CD4-positive, alpha-beta memory T cell (primary cell): ENCODE measurements around the gene SETBP1. TPM values are rescaled to one million over a fixed set of nuclear protein-coding genes. Genes with fewer than 3 reads are reported as not detected.

Experiments
- CTCF ChIA-PET: fragments of 350-600 bp; sonication (Branson Sonifier 250); formaldehyde crosslinking; loops from one replicate; lab custom pipeline; 2021; ENCODE audit warnings: inconsistent platforms; ENCODE audit not compliant: partially characterized antibody; lab: Charles Lee
- POLR2A ChIA-PET: fragments of 350-600 bp; sonication (Branson Sonifier 250); formaldehyde crosslinking; loops from one replicate; lab custom pipeline; 2021; ENCODE audit not compliant: partially characterized antibody; lab: Charles Lee
- DNase-seq, 5 donors: peaks; one replicate each; pipeline versions ENCODE4 v3.0.0 to v3.0.0-alpha.2; 2020 to 2022; ENCODE audit warnings: mixed read lengths in 1 of 5
- H3K27ac ChIP-seq: one replicate; pipeline ENCODE4 v1.7.0; 2013; ENCODE audit warnings: low read depth, low read length
- H3K27me3 ChIP-seq: 2 replicates; pipeline ENCODE4 v1.7.0; 2013; ENCODE audit warnings: mild to moderate bottlenecking, low read length, moderate library complexity; ENCODE audit not compliant: insufficient read depth
- H3K36me3 ChIP-seq: 2 replicates; pipeline ENCODE4 v1.7.0; 2013; ENCODE audit warnings: mild to moderate bottlenecking, low read length, moderate library complexity; ENCODE audit not compliant: insufficient read depth
- H3K4me1 ChIP-seq: 2 replicates; pipeline ENCODE4 v1.7.0; 2013; ENCODE audit warnings: mild to moderate bottlenecking, low read length, moderate library complexity; ENCODE audit not compliant: insufficient read depth
- H3K4me3 ChIP-seq, 2 donors: one replicate each; pipeline ENCODE4 v1.7.0; 2013; ENCODE audit warnings: low read length in 2 of 2, mild to moderate bottlenecking in 1 of 2
- H3K9me3 ChIP-seq, 2 donors: one replicate each; pipeline ENCODE4 v1.7.0; 2013; ENCODE audit warnings: low read length in 2 of 2, control low read depth in 1 of 2; ENCODE audit not compliant: control insufficient read depth in 1 of 2
- H3K27ac Mint-ChIP-seq, 7 donors: one replicate each; pipeline ENCODE4 v1.8.0; 2020 to 2021; ENCODE audit warnings: mixed read lengths in 7 of 7, mild to moderate bottlenecking in 6 of 7, inconsistent platforms in 3 of 7, moderate library complexity in 3 of 7
- H3K27me3 Mint-ChIP-seq, 2 donors: one replicate each; pipeline ENCODE4 v1.8.0; 2020 to 2021; ENCODE audit warnings: mixed read lengths in 2 of 2
- H3K36me3 Mint-ChIP-seq, 2 donors: one replicate each; pipeline ENCODE4 v1.8.0; 2020 to 2021; ENCODE audit warnings: mixed read lengths in 2 of 2, inconsistent platforms in 1 of 2, mild to moderate bottlenecking in 1 of 2
- H3K4me1 Mint-ChIP-seq, 4 donors: one replicate each; pipeline ENCODE4 v1.8.0; 2020 to 2021; ENCODE audit warnings: mixed read lengths in 4 of 4, mild to moderate bottlenecking in 1 of 4
- H3K4me3 Mint-ChIP-seq, 8 donors: one replicate each; pipeline ENCODE4 v1.8.0; 2020 to 2021; ENCODE audit warnings: mixed read lengths in 8 of 8, mild to moderate bottlenecking in 7 of 8, moderate library complexity in 6 of 8, inconsistent platforms in 3 of 8
- H3K9me3 Mint-ChIP-seq, 8 donors: one replicate each; pipeline ENCODE4 v1.8.0; 2020 to 2021; ENCODE audit warnings: mixed read lengths in 8 of 8, mild to moderate bottlenecking in 5 of 8, inconsistent platforms in 3 of 8, moderate library complexity in 1 of 8
- intact Hi-C: fragments of 100-400 bp; cut with micrococcal nuclease; formaldehyde crosslinking; loops from one replicate; pipeline ENCODE4 v1.15.1; 2023
- polyA plus RNA-seq, 2 donors: library from polyadenylated mRNA; unstranded; fragments of 300-500 nt; fragmentation: Illumina TruSeq; gene quantifications; one replicate each; pipeline ENCODE4 v1.2.3, GENCODE V29; 2021
- total RNA-seq, 2 experiments: library from RNA; stranded (reverse); gene quantifications; one replicate each; pipeline ENCODE4 v1.2.3, GENCODE V29; 2021

The SETBP1 gene
- total and polyA plus RNA-seq, 4 experiments from 2014 or later, result 0.03 to 0.21 (median 0.09) TPM; not detected in 1

DNA sequence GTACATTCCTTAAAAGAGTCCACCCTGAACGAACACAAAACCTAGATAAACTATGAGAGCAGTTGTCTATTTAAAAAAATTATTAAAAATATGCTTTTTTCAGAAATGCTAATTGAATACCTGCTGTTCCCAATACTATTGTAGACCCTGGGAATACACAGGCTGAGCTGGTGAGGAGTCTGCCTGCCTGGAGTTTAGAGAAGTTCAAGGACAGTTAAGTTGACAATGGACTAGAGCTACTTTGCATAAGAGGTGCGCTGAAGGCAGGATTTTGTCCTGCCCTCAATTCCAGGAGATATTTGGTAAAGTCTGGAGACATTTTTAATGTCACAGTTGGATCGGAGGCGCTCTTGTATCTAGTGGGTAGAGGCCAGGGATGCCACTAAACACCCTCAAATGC is 110.2 kb downstream of the SETBP1 start:
- no peak for DNase-seq
- no peaks in the 10 kb centered on the region for H3K9me3 ChIP-seq
- intact Hi-C loops, result no loop called here

DNA sequence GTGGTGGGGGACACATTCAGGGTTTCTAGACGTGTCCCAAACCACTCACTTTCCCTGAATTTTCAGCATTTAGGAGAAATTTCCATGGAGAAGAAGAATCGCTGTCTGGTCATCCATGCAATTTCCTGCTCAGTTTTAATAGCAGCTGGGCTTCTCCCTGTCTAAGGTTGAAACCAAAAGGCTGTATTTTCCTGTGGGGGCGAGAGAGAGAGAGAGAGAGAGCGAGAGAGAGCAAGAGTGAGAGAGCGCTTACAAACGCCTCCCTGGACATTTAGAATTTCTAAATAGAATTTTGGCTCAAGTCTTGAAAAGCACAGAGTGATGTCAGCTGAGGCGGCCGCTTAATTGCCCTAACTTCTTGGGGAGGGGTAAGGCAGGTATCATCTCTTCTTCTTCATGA is 110.8 kb downstream of the SETBP1 start:
- Mint-ChIP-seq H3K36me3 (no peaks in the 10 kb centered on the region), H3K27ac (no peak overlapping the region), H3K27me3 (peaks cover 0 to 2% of the 10 kb centered on the region in 2 donors), H3K4me3 (no peak overlapping the region), H3K9me3 (no peaks in the 10 kb centered on the region), H3K4me1 (peaks cover 0 to 4% (median 3%) of the 10 kb centered on the region in 4 donors)
- H3K4me1 ChIP-seq, result no peaks in the 10 kb centered on the region
- no peak for DNase-seq
- H3K9me3 ChIP-seq, result no peaks in the 10 kb centered on the region
- CTCF ChIA-PET, result no interaction called here
- no peaks in the 10 kb centered on the region for H3K36me3 ChIP-seq
- no peak overlapping the region for H3K27ac ChIP-seq
- intact Hi-C loops, result no loop called here
- no peaks in the 10 kb centered on the region for H3K27me3 ChIP-seq
- H3K4me3 ChIP-seq, result no peak overlapping the region
- POLR2A ChIA-PET, result no interaction called here

More for the DNA sequence above, 110.2 kb downstream of the SETBP1 start:
- H3K4me1 ChIP-seq, result no peaks in the 10 kb centered on the region
- Mint-ChIP-seq H3K27ac (no peak overlapping the region), H3K36me3 (no peaks in the 10 kb centered on the region), H3K27me3 (peaks cover 0 to 2% of the 10 kb centered on the region in 2 donors), H3K4me1 (peaks cover 0 to 7% (median 5%) of the 10 kb centered on the region in 4 donors), H3K4me3 (no peak overlapping the region), H3K9me3 (no peaks in the 10 kb centered on the region)
- H3K36me3 ChIP-seq, result no peaks in the 10 kb centered on the region
- no peaks in the 10 kb centered on the region for H3K27me3 ChIP-seq
- H3K27ac ChIP-seq, result no peak overlapping the region
- ChIA-PET CTCF (no interaction called here), POLR2A (no interaction called here)
- no peak overlapping the region for H3K4me3 ChIP-seq

DNA sequence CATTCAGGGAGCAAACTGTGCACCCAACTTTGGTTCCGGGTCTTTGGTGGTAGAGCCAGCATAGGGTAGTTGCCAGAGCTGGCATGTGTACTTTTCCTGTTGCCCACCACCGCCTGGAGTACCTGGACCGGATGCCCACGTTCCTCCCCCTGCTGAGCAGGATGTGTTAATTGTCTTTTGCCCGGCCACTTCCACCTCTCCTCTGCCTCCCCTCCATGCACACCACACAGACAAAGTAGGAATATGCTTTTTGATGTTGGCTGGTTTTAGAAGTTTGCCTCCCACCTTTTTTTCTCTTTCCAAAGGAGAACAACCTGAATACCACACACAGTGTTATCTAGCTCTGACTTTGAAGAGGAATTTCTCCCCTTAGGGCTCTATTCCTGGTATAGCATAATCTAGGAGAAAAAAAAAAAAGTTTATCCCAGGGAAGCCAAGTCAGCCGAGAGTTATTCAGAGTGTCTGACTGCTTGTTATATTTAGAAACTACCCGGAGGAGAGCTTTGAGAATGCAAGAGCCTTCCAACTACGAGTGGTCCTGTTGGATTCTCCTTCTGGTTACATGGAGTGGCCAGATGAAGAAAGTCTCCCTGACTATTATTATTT is 111.9 kb downstream of the SETBP1 start:
- no peaks in the 10 kb centered on the region for H3K4me1 ChIP-seq
- Mint-ChIP-seq H3K36me3 (no peaks in the 10 kb centered on the region), H3K4me1 (no peaks in the 10 kb centered on the region), H3K4me3 (no peak overlapping the region), H3K27me3 (peaks cover 0 to 2% of the 10 kb centered on the region in 2 donors), H3K27ac (no peak overlapping the region), H3K9me3 (no peaks in the 10 kb centered on the region)
- H3K27ac ChIP-seq, result no peak overlapping the region
- no peaks in the 10 kb centered on the region for H3K27me3 ChIP-seq
- CTCF ChIA-PET, result no interaction called here
- H3K36me3 ChIP-seq, result no peaks in the 10 kb centered on the region
- POLR2A ChIA-PET, result interaction anchor here (0.7 kb wide), 1 partner anchor 29 kb away, joined by 6 read pairs; no protein-coding TSS in a partner anchor
- H3K9me3 ChIP-seq, result no peaks in the 10 kb centered on the region
- intact Hi-C loops, result no loop called here
- DNase-seq, result no peak
- H3K4me3 ChIP-seq, result no peak overlapping the region

DNA sequence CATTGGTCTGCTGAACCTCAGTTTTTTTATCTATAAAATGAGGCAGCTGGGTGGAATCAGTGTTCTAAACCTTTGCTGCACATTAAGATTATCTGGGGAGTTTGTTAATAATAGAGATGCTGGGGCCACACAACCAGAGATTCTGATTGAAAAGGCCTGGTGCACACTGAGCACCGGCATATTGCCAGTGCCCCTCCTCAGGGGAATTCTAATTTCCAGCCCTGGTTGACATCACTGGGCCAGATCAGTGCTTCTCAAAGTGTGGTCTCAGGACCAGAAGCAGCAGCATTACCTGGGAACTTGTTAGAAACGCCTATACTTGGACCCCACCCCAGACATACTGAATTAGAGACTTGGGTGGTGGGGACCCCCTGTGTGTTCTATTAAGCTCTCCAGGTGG is 112.5 kb downstream of the SETBP1 start:
- H3K4me1 ChIP-seq, result no peaks in the 10 kb centered on the region
- no peak overlapping the region for H3K27ac Mint-ChIP-seq
- no peak overlapping the region for H3K4me3 Mint-ChIP-seq
- peaks cover 0 to 2% of the 10 kb centered on the region in 2 donors for H3K27me3 Mint-ChIP-seq
- no peaks in the 10 kb centered on the region for H3K9me3 Mint-ChIP-seq
- no peak for DNase-seq
- no peak overlapping the region for H3K27ac ChIP-seq
- no peaks in the 10 kb centered on the region for H3K4me1 Mint-ChIP-seq
- H3K36me3 Mint-ChIP-seq, result no peaks in the 10 kb centered on the region
- H3K27me3 ChIP-seq, result no peaks in the 10 kb centered on the region
- H3K4me3 ChIP-seq, result no peak overlapping the region
- intact Hi-C loops, result no loop called here
- POLR2A ChIA-PET, result interaction anchor here (0.7 kb wide), 1 partner anchor 29 kb away, joined by 6 read pairs; no protein-coding TSS in a partner anchor
- H3K9me3 ChIP-seq, result no peaks in the 10 kb centered on the region
- CTCF ChIA-PET, result no interaction called here
- no peaks in the 10 kb centered on the region for H3K36me3 ChIP-seq

DNA sequence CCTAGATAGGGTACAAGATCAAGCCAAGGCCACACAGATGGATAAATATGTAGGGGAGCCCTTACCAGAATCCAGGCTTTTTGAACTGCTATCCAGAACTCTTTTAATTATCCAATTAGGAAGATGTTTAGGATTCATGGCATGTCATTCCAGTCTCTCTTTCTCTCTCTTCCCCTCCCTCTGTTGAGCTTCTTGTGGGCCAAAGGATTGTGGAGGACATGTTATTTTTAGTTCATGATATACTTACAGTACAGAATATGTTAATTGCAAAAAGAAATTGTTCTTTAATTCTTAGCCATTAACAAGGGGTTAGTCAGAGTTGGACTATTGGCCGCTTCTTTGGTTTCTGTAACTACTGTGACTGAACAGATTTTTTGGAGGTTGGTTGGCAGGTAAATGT is 113.0 kb downstream of the SETBP1 start:
- POLR2A ChIA-PET, result no interaction called here
- H3K4me3 Mint-ChIP-seq, result no peak overlapping the region
- no peak overlapping the region for H3K27ac Mint-ChIP-seq
- no peaks in the 10 kb centered on the region for H3K9me3 Mint-ChIP-seq
- DNase-seq, result no peak
- H3K27ac ChIP-seq, result no peak overlapping the region
- no peaks in the 10 kb centered on the region for H3K4me1 Mint-ChIP-seq
- H3K4me1 ChIP-seq, result no peaks in the 10 kb centered on the region
- no peaks in the 10 kb centered on the region for H3K9me3 ChIP-seq
- H3K27me3 Mint-ChIP-seq, result peaks cover 0 to 2% of the 10 kb centered on the region in 2 donors
- CTCF ChIA-PET, result no interaction called here
- intact Hi-C loops, result no loop called here
- no peak overlapping the region for H3K4me3 ChIP-seq
- H3K36me3 Mint-ChIP-seq, result no peaks in the 10 kb centered on the region
- no peaks in the 10 kb centered on the region for H3K27me3 ChIP-seq
- no peaks in the 10 kb centered on the region for H3K36me3 ChIP-seq

DNA sequence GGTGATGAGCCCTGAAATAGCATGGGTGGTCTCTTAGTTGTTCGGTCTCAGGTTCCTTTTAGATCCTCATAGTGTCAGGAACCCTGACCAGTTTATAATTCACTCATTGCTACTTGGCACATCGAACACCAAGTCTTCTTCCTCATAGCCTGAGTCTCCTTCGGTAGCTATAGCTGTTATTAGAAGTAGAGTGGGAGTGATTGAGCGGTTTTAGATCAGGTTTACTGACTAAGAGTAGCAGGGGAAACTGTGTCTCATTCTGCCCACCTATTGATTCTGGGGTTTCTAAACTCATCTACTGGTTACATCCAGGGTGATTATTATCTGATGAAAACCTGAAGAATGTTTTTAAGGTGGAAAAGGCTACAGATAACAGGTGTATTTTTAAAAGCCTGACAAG is 114.6 kb downstream of the SETBP1 start:
- CTCF ChIA-PET, result no interaction called here
- no peak overlapping the region for H3K4me3 Mint-ChIP-seq
- Histone ChIP-seq H3K27me3 (no peaks in the 10 kb centered on the region), H3K36me3 (no peaks in the 10 kb centered on the region), H3K4me1 (no peaks in the 10 kb centered on the region), H3K4me3 (no peak overlapping the region), H3K9me3 (no peaks in the 10 kb centered on the region), H3K27ac (no peak overlapping the region)
- H3K36me3 Mint-ChIP-seq, result no peaks in the 10 kb centered on the region
- H3K9me3 Mint-ChIP-seq, result peaks cover 0 to under 1% (median 0%) of the 10 kb centered on the region in 8 donors
- peaks cover 0 to 1% (median under 1%) of the 10 kb centered on the region in 4 donors for H3K4me1 Mint-ChIP-seq
- peaks cover under 1 to 2% of the 10 kb centered on the region in 2 donors for H3K27me3 Mint-ChIP-seq
- POLR2A ChIA-PET, result no interaction called here
- intact Hi-C loops, result no loop called here
- no peak overlapping the region for H3K27ac Mint-ChIP-seq
- no peak for DNase-seq

DNA sequence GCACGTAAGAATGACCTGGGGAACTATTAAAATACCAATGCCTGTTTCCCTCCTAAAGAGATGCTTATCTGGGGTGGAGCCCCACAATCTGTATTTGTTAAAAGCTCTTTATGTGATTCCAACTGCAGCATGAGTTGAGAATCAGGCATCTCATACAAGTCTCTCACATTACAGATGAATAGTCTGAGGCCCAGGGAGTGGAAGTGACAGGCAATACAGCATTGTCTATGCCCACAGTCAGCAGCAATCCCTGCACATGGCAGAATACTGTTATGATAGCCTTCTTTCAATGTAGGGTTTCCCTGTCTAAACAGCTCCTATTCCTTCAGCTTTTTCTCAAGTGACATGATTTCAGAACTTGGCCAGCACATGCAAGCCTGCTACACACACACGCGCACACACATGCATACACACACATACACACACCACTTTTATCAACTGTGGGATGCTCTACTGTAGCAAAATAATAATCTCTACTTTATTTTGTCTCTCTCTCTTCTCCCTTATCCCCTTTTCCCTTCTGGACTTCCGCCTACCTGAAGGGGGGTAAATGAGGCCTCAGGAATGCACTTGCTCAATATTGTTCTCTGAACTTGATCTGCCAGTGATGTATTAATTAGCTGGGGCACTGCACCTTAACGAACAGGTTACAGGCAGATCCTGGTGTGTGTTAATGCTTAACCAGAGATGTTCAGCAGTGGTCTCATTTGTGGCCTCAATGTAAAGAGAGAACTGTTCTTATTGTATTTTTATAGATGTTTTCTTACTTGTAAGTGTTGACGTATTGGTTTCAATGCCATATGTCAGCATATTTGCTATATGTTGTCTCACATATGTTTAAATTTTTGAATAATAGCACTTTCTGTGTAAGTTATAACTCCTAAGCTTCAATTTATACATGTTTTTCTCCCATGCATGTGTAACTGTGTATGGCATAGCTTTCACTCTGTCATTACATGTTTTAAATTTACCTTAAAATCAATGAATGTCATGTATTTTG is 116.0 kb downstream of the SETBP1 start:
- peaks cover 0 to 2% of the 10 kb centered on the region in 2 donors for H3K27me3 Mint-ChIP-seq
- H3K4me1 Mint-ChIP-seq, result peaks cover 0 to 2% (median under 1%) of the 10 kb centered on the region in 4 donors
- no peaks in the 10 kb centered on the region for H3K36me3 Mint-ChIP-seq
- intact Hi-C loops, result no loop called here
- no peak overlapping the region for H3K27ac ChIP-seq
- H3K9me3 Mint-ChIP-seq, result peaks cover 0 to 6% (median 2%) of the 10 kb centered on the region in 8 donors
- H3K4me1 ChIP-seq, result no peaks in the 10 kb centered on the region
- DNase-seq, result no peak
- no peaks in the 10 kb centered on the region for H3K9me3 ChIP-seq
- H3K4me3 Mint-ChIP-seq, result no peak overlapping the region
- ChIA-PET CTCF (no interaction called here), POLR2A (no interaction called here)
- H3K27me3 ChIP-seq, result no peaks in the 10 kb centered on the region
- no peak overlapping the region for H3K4me3 ChIP-seq
- no peaks in the 10 kb centered on the region for H3K36me3 ChIP-seq
- no peak overlapping the region for H3K27ac Mint-ChIP-seq
